T-helper 1 cell treated with Interleukin-12 subunit alpha and Interleukin-12 subunit beta and Interleukin-4 antibody, amounts not matched to agents 30 μg/mL and 1 μg/mL, for 36 hours (primary cell): ENCODE results near the gene NOS1.
A peak's percentile ranks its signal among the peaks of the same experiment; 100 is the strongest.
"Not testable (repeated sequence)": the region's sequence is repeated elsewhere in the genome, so short reads cannot be mapped to it uniquely, and the experiment has no call there.

Experiments
- H3K27ac Mint-ChIP-seq: one replicate; pipeline ENCODE4 v1.8.0; 2021; ENCODE audit warnings: mild to moderate bottlenecking, mixed read lengths
- H3K27me3 Mint-ChIP-seq: one replicate; pipeline ENCODE4 v1.8.0; 2021; ENCODE audit warnings: low read depth, mixed read lengths
- H3K36me3 Mint-ChIP-seq: one replicate; pipeline ENCODE4 v1.8.0; 2021; ENCODE audit warnings: low read depth, mixed read lengths
- H3K4me1 Mint-ChIP-seq: one replicate; pipeline ENCODE4 v1.8.0; 2021; ENCODE audit warnings: low read depth, mixed read lengths
- H3K4me3 Mint-ChIP-seq: one replicate; pipeline ENCODE4 v1.8.0; 2021; ENCODE audit warnings: mild to moderate bottlenecking, moderate library complexity, mixed read lengths
- H3K9me3 Mint-ChIP-seq: one replicate; pipeline ENCODE4 v1.8.0; 2021; ENCODE audit warnings: mixed read lengths

NOS1 gene

DNA sequence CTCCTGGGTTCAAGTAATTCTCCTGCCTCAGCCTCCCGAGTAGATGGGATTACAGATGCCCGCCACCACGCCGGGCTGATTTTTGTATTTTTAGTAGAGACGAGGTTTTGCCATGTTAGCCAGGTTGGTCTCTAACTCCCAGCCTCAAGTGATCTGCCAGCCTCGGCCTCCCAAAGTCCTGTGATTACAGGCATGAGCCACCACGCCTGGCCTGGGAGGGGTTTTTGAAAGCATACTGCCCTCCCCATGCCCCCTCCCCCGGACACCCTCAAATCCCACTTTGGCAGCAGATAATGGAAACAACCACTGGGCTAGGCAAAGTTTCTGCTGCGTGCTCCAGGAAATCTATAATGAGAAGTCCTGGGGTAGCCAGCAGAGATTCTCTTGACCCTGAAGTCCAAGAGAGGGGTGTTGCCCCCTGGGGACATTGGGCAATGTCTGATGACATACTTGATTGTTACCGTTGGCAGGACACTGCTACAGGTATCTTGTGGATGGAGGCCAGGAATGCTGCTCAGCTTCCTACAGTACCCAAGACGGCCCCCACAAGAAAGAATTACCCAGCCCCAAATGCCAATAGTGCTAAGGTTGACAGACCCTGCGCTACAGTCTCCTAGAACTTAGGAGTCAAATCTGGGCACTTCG lies 152.5 kb downstream of the NOS1 start:
- H3K4me1 Mint-ChIP-seq: no peaks in the 10 kb centered on the region
- H3K36me3 Mint-ChIP-seq: no peaks in the 10 kb centered on the region
- H3K27ac Mint-ChIP-seq: no peak overlapping the region
- H3K9me3 Mint-ChIP-seq: no peaks in the 10 kb centered on the region
- H3K4me3 Mint-ChIP-seq: no peak overlapping the region
- peaks cover 16% of the 10 kb centered on the region for H3K27me3 Mint-ChIP-seq

DNA sequence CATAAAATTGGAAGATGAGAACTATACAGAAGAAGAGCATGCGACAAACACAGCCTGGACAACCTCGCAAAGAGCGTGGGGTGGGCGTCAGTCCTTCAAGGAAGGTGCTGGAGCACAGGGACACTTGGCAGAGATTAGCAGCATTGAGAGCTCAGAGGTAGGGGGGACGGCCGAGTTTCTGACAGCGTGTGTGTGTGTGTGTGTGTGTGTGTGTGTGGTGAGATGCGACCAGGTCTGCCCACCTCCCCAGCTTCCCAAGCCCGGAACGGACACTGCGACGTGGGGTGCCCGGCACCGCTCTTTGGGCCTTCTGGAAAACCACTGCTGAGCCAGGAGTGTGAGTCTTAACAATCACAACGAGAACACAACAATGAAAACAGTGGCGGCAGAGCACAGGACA lies 153.2 kb downstream of the NOS1 start:
- Mint-ChIP-seq H3K4me1 (no peaks in the 10 kb centered on the region), H3K9me3 (no peaks in the 10 kb centered on the region), H3K4me3 (no peak overlapping the region), H3K36me3 (no peaks in the 10 kb centered on the region), H3K27ac (no peak overlapping the region), H3K27me3 (peaks cover 15% of the 10 kb centered on the region)

DNA sequence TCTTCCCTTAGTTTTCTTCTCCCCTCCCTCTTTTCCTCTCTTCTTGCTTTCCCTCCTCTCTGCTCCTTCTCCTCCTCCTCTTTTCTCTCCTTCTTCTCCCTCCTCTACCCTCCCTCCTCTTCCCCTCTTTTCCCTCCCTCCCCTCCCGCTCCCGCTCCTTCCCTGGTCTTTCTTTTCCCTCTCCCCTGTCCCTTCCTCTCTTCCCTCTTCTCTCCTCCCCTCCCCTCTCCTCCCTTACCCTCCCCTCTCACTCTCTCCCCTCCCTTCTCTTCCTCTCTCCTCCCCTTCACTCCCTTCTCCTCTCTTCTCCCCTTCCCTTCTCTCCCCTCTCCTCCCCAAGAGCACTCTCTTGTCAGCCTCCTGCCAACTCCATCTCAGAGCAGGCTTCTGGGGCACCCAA lies 153.8 kb downstream of the NOS1 start:
- H3K27ac Mint-ChIP-seq: no peak overlapping the region
- no peak overlapping the region for H3K4me3 Mint-ChIP-seq
- H3K4me1 Mint-ChIP-seq: no peaks in the 10 kb centered on the region
- H3K36me3 Mint-ChIP-seq: no peaks in the 10 kb centered on the region
- peaks cover 10% of the 10 kb centered on the region for H3K27me3 Mint-ChIP-seq
- H3K9me3 Mint-ChIP-seq: no peaks in the 10 kb centered on the region

DNA sequence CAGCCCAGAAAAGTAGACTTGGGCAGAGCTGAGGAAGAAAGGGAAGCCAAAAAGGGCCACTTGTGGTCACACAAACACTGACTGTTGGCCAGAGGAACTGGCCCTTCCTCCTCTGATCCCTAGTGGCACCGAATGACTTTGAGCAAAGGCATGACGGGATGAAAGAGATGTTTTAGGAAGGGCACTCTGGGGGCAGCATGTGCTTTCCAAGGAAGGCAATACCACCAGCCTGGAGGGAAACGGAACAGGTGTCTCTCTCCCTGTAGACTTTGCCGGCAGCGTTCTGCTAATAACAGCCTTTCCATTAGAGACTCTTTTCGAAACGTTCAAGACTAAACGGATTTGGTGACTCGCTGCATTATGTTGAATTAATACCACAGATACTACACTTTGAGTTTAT lies 158.9 kb downstream of the NOS1 start:
- no peaks in the 10 kb centered on the region for H3K36me3 Mint-ChIP-seq
- H3K4me1 Mint-ChIP-seq: no peaks in the 10 kb centered on the region
- no peak overlapping the region for H3K4me3 Mint-ChIP-seq

DNA sequence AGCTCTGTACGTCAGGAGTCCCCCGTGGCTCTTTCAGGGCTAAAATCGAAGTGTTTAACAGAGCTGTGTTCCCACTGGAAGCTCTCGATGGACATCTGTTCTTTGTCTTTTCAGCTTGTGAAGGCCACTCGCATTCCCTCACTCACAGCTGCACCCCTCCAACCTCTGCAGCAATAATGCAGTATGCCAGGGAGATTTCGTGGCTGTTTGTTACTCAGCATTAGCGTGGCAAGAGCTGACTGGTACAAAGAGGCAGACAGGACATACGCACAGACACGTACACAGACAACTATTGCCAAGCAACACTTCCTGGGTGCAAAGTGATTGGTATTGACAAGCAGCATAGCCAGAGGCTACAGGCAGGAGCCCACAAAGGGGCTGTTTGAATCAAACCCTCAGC lies 159.4 kb downstream of the NOS1 start:
- H3K36me3 Mint-ChIP-seq: no peaks in the 10 kb centered on the region
- H3K27ac Mint-ChIP-seq: no peak overlapping the region
- peaks cover 6% of the 10 kb centered on the region for H3K27me3 Mint-ChIP-seq
- no peaks in the 10 kb centered on the region for H3K9me3 Mint-ChIP-seq
- H3K4me1 Mint-ChIP-seq: no peaks in the 10 kb centered on the region
- H3K4me3 Mint-ChIP-seq: no peak overlapping the region

More for the DNA sequence above, 158.9 kb downstream of the NOS1 start:
- Mint-ChIP-seq H3K27ac (no peak overlapping the region), H3K9me3 (no peaks in the 10 kb centered on the region), H3K27me3 (peaks cover 2% of the 10 kb centered on the region)

DNA sequence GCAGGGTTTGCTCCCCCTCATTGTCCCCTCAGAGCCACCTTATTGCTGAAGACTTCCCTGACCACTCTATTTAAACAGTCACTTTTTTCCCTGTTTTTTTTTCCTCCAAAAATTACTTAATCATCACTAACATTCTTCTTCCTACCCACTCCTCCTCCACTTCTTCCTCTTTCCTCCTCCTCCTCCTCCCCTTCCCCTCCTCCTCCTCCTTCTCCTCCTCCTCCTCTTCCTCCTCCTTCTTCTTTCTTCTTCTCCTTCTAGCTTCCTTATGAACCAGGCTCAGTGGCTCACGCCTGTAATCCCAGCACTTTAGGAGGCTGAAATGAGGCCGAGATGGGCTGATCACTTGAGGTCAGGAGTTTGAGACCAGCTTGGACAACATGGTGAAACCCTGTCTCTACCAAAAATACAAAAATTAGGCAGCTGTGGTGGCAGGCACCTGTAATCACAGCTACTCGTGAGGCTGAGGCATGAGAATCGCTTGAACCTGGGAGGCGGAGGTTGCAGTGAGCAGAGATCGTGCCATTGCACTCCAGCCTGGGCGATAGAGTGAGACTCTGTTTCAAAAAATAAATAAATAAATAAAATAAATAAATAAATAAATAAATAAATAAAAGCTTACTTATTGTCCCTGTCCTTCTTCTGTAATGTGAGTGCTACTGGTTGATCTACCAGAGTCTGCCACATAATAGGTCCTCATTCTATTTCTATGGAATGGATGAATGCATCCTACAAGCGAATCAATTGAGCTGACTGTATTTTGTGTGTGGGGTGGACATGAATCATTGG lies 161.3 kb downstream of the NOS1 start:
- H3K36me3 Mint-ChIP-seq, H3K4me3 Mint-ChIP-seq, H3K9me3 Mint-ChIP-seq, H3K27me3 Mint-ChIP-seq, H3K4me1 Mint-ChIP-seq, H3K27ac Mint-ChIP-seq: not testable (repeated sequence)

DNA sequence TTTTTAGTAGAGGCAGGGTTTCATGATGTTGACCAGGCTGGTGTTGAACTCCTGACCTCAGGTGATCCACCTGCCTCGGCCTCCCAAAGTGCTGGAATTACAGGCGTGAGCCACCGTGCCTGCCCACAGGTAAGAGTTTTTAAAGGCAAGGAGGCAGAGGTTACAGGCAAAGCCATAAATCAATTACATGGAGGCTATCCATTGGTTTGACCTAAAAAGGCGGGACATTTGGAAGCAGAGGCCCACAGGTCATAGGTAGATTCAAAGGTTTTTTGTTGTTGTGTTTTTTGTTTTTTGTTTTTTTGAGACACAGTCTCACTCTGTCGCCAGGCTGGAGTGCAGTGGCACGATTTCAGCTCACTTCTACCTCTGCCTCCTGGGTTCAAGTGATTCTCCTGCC lies 165.1 kb downstream of the NOS1 start:
- not testable (repeated sequence) for H3K9me3 Mint-ChIP-seq, H3K36me3 Mint-ChIP-seq, H3K4me1 Mint-ChIP-seq, H3K27ac Mint-ChIP-seq, H3K4me3 Mint-ChIP-seq
- peaks cover 27% of the 10 kb centered on the region for H3K27me3 Mint-ChIP-seq

DNA sequence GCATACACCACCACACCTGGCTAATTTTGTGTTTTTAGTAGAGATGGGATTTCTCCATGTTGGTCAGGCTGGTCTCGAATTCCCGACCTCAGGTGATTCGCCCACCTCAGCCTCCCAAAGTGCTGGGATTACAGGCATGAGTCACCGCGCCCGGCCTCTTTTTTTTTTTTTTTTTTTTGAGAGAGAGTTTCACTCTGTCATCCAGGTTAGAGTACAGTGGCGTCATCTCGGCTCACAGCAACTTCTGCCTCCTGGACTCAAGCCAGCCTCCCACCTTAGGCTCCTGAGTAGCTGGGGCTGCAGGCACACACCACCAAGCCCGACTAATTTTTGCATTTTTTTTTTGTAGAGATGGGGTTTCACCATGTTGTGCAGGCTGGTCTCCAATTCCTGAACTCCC lies 166.4 kb downstream of the NOS1 start:
- H3K9me3 Mint-ChIP-seq, H3K36me3 Mint-ChIP-seq, H3K4me3 Mint-ChIP-seq, H3K4me1 Mint-ChIP-seq, H3K27ac Mint-ChIP-seq: not testable (repeated sequence)
- H3K27me3 Mint-ChIP-seq: peaks cover 28% of the 10 kb centered on the region

DNA sequence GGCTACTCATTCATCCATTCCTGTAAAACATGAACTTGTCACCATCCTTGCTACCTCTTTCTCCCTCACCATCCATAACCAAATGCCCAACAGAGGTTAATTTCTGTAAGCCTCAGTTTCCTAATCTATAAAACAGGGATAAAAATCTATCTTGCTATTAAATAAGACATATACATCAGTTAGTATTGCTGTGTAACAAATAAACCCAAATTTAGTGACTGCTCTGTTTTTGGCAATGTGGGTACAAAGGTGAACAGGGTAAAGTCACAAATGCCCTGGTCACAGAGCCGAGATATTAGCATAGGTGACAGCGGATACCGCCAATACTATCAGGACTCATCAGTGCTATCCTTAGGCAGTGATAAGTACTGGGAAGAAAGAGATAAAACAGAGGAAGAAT lies 167.5 kb downstream of the NOS1 start:
- Mint-ChIP-seq H3K4me1 (peaks cover 10% of the 10 kb centered on the region), H3K4me3 (no peak overlapping the region), H3K36me3 (peaks cover 8% of the 10 kb centered on the region), H3K27me3 (peaks cover 28% of the 10 kb centered on the region), H3K9me3 (peaks cover 6% of the 10 kb centered on the region), H3K27ac (no peak overlapping the region)

DNA sequence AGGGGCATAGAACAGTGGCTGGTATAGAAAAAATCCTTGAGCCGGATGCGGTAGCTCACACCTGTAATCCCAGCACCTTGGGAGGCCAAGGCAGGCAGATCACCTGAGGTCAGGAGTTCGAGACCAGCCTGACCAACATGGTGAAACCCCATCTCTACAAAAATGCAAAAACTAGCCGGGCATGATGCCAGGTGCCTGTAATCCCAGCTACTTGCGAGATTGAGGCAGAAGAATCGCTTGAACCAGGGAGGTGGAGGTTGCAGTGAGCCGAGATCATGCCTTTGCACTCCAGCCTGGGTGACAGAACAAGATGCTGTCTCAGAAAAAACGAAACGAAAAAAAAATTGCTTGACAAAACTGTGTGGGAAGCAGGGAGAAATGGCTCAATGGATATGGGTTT lies 168.8 kb downstream of the NOS1 start:
- not testable (repeated sequence) for H3K4me3 Mint-ChIP-seq
- H3K27me3 Mint-ChIP-seq: peaks cover 26% of the 10 kb centered on the region

DNA sequence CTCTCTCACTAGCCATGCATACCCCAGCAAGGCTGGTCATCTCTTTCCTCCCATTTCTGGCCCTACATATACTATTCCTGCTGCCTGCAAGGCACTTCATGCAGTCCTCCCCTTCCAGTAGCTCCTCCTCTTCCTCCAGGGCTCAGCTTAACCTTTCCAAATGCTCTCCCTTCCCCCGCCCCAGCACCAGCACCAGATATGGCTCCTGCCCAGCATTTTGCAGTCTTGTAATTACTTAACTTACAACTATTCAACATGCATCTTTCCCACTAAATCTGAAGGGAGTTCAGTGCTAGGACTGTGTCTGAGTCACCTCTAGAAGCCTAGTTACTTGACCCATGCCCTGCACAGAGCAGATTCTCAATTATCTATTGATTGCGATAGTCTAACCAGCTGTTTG lies 169.4 kb downstream of the NOS1 start:
- H3K27me3 Mint-ChIP-seq: peaks cover 22% of the 10 kb centered on the region
- H3K36me3 Mint-ChIP-seq: peaks cover 15% of the 10 kb centered on the region
- no peak overlapping the region for H3K27ac Mint-ChIP-seq
- peaks cover 17% of the 10 kb centered on the region for H3K4me1 Mint-ChIP-seq
- H3K4me3 Mint-ChIP-seq: peak overlapping the region; percentile 47
- peaks cover 6% of the 10 kb centered on the region for H3K9me3 Mint-ChIP-seq

More for the DNA sequence above, 168.8 kb downstream of the NOS1 start:
- not testable (repeated sequence) for H3K9me3 Mint-ChIP-seq, H3K27ac Mint-ChIP-seq
- Mint-ChIP-seq H3K36me3 (peaks cover 12% of the 10 kb centered on the region), H3K4me1 (peaks cover 15% of the 10 kb centered on the region)

DNA sequence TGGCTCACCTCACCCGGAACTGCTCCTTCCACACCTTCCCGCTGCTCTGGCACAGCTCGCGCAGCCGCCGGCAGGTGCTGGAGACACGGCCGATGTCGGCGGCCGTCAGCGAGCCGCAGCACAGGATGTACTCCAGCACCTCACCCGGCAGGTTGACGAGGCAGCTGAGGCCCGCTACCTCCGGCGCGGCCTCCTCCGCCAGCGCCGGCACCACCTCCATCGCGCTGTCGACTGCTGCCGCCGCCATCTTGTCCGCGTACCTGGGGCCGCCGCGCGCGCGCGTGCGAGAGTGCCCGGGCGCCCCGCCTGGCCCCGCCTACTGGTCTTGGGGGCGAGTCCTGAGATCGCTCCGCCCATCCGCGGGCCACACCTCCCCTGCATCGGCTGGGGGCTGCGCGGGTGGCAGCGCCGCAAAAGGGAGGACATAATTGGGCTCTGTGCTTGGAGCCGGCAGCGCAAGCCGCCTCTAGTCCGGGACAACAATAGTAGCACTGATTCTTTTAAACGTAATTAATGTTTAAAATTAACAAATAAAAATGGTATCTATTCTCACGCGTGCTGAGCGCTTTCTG lies 171.1 kb downstream of the NOS1 start, which contains the start of gene FBXO21:
TSS of gene FBXO21 (minus strand) at position 261 of the 572 bp plus-strand sequence. CDS start at position 247, 14 bp downstream.
- H3K4me3 Mint-ChIP-seq: peak within 1 kb of the TSS; percentile 93
- peak within 1 kb of the TSS; percentile 91 for H3K27ac Mint-ChIP-seq
- peaks cover 19% of the 10 kb centered on the region for H3K27me3 Mint-ChIP-seq
- peaks cover 17% of the 10 kb centered on the region for H3K4me1 Mint-ChIP-seq
- peaks cover 16% of the 10 kb centered on the region for H3K36me3 Mint-ChIP-seq
- H3K9me3 Mint-ChIP-seq: peaks cover 6% of the 10 kb centered on the region

DNA sequence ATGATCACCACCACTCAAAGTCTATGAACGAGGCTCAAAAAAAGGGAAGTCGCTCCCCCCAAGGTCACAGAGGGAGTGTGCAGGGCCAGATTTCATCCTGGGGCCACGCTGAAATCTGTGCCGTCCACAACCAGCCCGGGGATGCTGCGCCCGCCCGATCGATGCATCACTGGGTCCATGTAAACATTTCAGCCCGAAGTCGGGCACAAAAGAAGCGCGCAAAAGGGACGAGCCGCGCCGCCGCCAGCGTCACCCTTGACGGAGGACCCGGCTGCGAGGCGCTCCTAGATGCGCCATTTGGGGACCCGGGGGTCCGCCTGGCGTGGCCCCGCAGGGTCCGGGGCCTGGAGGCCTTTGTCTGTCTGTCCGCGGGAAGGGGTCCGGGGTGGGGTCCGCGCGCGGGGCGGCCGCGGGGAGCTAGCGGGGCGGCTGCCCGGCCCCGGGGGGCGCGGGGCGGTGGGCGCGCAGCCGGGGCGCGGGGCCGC lies 171.7 kb downstream of the NOS1 start:
- H3K4me3 Mint-ChIP-seq: peak overlapping the region; percentile 93
- peaks cover 6% of the 10 kb centered on the region for H3K9me3 Mint-ChIP-seq
- H3K4me1 Mint-ChIP-seq: peaks cover 17% of the 10 kb centered on the region
- H3K27ac Mint-ChIP-seq: peak overlapping the region; percentile 91
- H3K27me3 Mint-ChIP-seq: peaks cover 19% of the 10 kb centered on the region
- peaks cover 22% of the 10 kb centered on the region for H3K36me3 Mint-ChIP-seq

DNA sequence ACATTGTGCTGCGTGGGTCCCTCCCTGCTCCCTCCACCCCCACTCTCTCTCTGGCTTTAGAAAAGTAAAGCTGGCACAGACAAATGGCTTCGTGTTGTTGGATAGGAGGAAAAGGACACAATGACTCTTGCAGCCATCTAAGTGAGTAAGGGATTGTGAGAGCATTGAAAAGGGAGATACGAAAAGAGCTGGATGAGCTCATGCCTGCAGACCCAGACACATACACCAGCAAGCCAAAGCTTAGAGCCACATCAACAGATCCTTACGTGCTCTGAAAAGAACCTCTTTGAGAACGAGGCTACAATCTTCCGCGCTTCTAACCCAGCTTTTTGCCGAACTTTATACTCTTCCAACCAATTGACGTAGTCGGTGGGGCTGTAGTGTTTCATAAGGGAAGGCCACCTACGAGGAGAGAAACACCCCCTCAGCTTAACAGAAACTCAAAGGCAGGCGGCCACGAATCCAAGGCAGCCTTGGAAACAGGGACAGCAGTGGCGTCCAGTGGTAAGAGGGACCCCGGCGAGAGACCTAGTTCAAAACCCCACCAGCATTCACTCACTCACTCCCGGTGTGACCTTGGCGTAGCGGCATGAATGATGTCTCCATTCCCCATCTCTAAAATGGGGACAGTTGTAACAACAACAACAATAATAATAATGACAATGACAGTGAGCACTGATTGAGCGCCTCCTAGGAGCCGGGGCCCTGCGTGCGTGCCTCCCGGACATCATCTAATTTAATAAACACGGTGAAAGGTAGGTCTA lies 172.3 kb downstream of the NOS1 start:
- peaks cover 19% of the 10 kb centered on the region for H3K27me3 Mint-ChIP-seq
- H3K27ac Mint-ChIP-seq: peak overlapping the region; percentile 91
- H3K9me3 Mint-ChIP-seq: peaks cover 6% of the 10 kb centered on the region
- peaks cover 26% of the 10 kb centered on the region for H3K36me3 Mint-ChIP-seq
- H3K4me3 Mint-ChIP-seq: peak overlapping the region; percentile 93
- peaks cover 17% of the 10 kb centered on the region for H3K4me1 Mint-ChIP-seq
